Measurements from ENCODE around the gene TTC27.

DNA sequence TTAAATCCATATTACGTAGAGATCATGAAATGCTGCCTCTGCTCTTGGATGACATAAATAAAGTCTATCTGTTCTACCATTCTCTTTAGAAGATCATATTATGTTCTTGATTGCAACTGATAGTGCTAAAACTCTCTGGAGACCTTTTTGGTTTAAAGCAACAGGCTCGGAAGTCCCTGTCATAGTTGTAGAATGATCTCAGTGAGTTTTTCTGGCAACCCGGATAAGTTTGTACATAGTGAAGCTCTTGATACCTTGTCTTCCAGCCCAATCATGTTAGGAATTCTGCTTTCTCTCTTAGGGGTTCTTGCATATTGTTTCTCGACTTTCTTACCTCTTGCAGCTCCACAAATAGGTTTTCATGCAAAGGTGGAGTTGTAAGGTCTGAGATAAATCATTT lies 156.1 kb downstream of the TTC27 start:
- TF ChIP-seq, protein P1, sequence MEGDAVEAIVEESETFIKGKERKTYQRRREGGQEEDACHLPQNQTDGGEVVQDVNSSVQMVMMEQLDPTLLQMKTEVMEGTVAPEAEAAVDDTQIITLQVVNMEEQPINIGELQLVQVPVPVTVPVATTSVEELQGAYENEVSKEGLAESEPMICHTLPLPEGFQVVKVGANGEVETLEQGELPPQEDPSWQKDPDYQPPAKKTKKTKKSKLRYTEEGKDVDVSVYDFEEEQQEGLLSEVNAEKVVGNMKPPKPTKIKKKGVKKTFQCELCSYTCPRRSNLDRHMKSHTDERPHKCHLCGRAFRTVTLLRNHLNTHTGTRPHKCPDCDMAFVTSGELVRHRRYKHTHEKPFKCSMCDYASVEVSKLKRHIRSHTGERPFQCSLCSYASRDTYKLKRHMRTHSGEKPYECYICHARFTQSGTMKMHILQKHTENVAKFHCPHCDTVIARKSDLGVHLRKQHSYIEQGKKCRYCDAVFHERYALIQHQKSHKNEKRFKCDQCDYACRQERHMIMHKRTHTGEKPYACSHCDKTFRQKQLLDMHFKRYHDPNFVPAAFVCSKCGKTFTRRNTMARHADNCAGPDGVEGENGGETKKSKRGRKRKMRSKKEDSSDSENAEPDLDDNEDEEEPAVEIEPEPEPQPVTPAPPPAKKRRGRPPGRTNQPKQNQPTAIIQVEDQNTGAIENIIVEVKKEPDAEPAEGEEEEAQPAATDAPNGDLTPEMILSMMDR (IDR thresholded peaks at IDR 0.05): no peak
- no peak for TF ChIP-seq POLR2A (IDR thresholded peaks at IDR 0.05)

Data from ovary (tissue), 3 donors.